Activated CD4-positive, alpha-beta T cell treated with anti-CD3 and anti-CD28 coated beads, Interleukin-2, Interleukin-6, amounts not matched to agents 100 ng/mL and 50 ng/mL, durations not matched to agents 16 hours and 8 hours (primary cell): ENCODE measurements around the gene RCAN1.
A peak's percentile ranks its signal among the peaks of the same experiment; 100 is the strongest.

Experiments
- DNase-seq: peaks from one replicate; pipeline ENCODE4 v3.0.0-alpha.2; 2020

Gene RCAN1

DNA sequence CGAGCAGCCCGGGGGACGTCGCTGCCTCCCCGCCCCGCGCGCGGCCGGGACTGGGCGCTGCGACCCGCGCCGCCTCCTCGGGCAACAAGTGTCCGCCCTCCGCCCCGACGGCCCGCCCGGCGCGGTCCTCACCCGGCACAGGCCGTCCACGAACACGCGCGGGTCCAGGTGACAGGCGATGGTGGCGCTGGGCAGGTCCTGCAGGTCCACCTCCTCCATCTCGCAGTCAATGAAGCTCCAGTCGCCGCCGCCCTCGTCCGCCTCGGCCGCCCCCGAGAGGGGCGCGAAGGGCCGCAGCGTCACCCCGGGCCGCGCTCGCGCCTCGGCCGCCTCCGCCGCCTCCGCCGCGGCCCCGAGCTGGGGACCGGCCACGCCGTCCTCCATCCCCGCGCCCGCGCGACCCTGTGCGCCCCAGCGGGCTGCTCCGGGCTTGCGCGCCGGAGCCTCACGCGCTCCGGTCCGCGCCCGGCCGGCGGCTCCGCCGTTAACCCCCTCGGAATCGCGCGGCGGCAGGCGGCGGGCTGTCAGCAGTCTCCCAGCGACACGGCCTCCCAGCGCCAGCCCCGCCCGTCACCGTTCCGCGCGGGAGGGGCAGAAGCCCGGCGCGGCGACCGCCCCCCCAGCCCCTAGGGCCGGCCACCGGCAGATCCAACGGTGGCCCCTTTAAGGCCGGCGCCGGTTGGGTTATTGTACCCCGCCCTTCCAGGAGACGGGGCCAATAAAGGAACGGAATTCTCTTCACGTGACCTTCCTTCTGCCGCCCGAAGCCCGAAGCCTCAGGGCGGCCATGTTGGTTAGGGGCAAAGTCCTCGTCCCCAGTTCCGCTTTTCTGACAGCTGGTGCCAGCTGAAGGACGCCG is at the start of gene RCAN1:
Gene RCAN1 (minus strand): TSS at position 486 of the 859 bp plus-strand sequence. CDS start 102 bp downstream, at position 384.
- DNase-seq, result peak; percentile 94

DNA sequence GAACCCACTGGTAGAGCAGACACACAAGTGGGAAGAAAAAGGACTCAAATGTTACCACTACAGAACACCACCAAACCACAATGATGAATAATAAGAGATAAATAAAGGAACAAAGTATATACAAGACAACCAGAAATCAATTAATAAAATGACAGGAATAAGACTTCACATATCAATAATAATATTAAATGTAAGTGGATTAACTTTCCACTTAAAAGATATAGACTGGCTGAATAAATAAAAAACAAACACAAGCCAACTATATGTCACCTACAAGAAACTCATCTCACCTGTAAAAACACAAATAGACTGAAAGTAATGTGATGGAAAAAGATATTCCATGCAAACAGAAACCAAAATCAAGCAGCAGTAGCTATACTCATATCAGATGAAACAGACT is 46.9 kb upstream of the RCAN1 start:
- no peak for DNase-seq

DNA sequence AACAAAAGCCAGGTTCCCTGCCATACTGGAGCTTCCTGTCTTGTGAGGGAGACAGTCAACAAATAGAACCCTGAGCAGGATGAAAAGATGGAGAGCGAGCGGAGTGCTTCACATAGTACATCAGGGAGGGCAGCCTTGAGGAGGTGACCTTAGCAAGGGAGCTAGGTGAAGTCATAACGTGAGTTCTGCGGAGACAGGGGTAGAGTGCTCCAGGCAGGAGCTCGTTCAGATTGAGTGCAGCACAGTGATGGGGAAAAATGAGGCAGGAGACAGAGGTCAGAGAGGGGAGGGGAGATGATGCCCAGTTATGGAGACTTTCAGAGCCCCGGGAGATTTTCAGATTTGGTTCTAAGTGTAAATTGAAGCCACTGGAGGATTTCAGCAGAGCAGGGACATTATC is 38.6 kb upstream of the RCAN1 start:
- no peak for DNase-seq

DNA sequence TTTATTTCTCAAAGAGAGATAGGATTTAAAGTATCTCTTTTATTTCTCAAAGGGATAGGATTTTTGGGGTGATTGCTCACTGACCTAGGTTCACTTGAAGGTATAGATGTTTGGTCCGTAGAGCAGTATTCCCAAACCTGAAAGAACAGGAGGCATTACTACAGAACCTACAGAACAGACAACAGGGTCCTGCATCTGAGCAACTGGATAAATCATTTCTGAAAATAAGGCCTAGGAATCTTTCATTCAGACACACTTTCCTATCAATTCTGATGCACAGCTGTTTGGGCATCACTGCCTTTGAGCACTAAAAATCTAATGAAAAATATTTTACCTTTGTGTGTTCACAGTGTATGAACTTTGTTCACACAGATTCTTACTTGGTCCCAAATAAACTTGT is 36.7 kb upstream of the RCAN1 start:
- DNase-seq, result no peak

DNA sequence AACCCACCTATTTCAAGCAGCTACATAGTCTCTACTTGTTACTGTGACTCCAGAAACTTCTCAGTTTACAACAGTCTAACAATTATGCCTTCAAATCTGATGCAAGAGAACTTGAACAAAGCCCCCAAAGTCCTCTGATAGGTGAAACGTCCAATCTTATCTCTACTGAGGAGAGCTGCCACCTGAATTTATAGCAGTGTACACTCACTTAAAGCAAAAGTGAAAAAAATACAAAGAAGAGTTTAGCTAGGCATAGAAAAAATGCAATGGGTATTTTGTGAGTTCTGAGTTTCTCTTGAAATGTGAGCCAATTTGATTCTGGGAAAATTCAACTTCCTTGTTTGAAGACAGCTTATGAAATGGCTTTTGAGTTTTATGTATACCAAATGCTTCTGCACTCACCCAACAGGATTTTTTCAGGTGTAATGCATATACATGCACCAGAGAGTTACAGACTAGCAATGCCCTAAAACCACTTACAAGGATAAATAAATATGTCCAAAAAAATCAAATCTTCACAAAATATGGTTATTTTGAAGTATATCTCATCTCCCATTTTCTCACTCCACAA is 36.0 kb upstream of the RCAN1 start:
- no peak for DNase-seq

DNA sequence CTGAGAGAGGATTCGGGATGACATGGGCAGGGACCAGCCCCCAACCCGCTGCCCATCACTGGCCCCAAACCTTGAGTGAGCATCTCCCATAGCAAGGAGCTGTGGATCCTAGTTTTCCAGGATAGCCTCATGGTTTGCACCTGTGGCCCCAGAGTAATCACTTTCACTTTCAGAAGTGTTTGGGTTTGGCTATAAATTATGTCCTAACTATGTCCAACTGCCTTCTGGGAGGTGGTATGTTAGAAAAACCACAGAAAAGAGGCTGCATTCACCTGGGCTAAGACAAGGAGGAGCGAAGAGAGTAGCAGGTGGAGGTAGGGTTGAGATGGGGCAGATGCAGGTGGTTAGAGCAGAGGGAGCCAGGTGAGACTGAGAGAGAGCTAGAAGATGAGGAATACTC is 34.5 kb upstream of the RCAN1 start:
- DNase-seq, result no peak

DNA sequence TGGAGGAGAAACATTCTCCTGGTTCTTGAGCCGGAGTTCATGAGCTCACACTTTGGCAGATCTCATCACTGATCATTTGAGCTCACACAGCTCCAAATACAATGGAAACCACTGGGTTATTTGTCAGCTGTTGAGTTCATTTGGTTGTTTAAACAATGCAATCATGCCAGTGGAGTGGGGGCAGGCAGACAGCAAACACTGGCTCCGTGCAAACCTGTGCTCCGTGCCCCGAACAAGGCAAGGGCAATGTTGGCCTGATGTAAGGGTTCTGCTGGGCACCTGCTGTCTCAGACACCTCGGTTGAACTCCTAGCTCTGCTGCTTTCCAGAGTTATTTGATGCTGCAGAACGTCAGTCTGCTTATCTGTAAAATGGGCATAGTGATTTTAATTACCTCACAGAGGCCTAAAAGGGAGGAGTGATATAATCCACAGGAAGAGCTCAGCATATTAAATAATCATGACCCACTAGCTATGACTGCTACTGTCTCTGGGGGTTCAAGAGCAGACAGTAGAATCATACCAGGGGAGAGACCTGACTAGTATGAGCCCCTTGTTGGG is 33.9 kb upstream of the RCAN1 start:
- no peak for DNase-seq

DNA sequence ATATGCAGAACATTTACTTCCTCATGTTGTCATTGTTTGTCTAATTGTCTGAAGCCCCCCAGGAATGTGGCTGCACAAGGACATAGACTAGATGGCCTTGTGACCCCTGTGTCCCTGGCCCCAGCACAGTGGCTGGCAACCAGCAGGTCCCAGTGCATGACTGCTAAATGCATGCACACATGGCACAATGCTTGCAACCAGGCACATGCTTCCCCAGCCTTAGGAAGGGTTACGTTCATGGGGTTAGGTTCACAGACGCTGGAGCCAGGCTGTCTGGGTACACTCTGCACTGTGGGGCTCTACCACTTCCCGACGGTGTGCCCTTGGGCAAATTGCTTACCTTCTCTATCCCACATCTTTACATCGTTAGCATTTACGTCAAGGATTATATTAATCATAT is 32.6 kb upstream of the RCAN1 start:
- DNase-seq, result no peak

DNA sequence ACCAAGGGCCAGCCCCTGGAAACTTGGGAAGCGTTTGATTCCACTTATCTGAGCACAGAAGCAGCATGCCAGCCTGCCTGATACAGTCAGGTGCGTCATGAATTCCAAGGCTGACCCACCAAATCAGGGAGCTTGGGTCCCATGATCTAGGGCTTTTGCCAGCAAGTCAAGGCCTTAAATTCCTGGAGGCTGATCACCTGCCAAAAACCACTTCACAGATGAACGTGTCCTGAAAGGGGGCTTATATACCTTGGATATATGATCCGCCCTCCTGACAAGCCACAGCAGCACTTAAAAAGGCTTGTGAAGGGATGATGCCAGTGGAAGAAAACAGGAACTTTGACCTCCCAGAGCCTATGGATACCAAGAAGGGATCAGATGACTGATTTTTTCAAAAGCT is 29.9 kb upstream of the RCAN1 start:
- no peak for DNase-seq

DNA sequence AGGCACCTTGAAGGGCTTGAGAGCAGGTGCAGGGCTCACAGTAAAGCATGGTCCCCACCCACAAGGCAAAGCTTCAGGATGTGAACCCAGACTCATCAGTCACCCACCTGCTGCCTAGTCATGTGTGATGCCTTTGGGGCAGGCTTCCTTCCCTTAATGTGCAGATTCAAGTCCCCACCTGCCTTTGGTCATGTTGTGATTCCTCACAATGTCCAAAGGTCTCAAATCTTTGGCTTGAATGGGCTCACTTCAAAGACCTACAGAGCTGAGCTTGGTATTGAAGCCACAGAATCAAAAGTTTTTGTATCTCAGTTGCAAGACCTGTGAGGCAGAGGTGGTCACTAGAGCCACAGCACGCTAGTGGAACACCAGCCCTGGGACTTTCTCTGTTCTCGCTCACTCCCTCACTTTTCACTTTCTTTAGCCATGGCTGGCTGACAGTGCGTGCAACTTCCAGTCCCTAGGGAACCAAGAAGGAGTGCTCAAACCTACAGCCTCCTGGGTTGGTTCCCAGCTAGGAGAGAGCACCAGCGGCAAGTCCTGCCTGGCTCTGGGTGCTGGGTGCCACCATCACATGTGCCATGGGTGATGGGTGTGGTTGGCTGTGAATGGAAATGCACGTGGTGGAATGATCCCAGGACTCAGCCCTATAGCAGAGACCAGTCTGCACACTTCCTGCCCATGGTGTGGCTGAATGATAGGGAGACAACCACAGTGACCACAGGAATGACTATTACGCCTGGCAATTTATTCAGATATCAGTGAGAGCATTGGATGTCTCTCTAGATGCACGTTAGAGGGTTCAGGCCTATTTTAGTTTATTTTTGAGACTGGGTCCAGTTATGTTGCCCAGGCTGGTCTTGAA is 27.5 kb upstream of the RCAN1 start:
- no peak for DNase-seq

DNA sequence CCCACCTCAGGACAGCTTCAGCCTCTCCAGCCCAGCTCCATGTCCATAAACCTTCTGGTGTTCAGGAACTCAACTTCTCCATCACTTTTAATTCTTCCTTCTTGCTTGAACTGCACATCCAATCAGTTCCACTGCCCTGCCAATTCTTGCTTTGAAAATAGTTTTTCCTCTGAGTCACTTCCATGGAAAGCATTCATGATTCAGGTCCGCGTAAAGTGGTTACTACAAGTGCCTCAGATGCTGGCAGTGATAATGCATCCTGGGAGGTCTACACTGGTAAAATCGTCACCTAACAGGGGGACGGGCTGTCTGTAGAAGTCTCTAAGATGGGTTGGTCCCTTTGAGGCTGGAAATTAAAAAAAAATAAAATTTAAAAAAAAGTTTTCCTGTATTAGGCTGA is 25.9 kb upstream of the RCAN1 start:
- peak; percentile 46 for DNase-seq

DNA sequence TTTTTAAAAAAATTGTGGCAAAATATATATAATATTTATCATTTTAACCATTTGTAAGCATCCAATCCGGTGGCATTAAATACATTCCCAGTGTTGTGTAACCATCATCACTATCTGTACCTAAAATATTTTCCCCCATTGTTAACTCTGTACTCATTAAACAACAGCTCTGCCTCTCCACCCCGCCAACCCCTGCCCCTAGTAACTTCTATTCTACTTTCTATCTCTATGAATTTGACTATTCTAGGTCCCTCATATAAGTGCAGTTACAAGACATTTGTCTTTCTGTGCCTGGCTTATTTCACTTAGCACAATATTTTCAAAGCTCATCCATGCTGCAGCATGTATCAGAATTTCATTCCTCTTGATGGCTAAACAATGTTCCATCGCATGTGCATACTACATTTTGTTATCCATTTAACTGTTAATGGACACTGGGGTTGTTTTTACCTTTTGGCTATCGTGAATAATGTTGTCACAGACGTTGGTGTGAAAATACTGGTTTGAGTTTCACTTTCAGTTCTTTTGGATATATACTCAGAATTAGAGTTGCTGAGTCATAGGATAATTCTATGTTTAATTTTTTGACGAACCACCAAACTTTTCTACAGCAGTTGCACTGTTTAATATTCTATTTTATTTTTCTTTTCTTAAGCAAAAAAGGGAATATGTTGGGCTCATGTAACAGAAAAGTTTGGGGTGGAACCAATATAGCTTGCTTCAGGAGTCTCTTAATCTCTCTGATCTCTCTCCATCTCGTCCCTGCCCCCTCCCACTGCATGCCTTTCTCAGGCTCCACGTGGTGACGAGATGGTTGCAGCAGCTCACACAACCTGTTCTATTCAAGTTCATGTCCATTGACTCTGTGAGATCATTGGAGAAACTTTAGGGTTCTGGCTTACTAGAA is 25.2 kb upstream of the RCAN1 start:
- DNase-seq, result peak; percentile 78

DNA sequence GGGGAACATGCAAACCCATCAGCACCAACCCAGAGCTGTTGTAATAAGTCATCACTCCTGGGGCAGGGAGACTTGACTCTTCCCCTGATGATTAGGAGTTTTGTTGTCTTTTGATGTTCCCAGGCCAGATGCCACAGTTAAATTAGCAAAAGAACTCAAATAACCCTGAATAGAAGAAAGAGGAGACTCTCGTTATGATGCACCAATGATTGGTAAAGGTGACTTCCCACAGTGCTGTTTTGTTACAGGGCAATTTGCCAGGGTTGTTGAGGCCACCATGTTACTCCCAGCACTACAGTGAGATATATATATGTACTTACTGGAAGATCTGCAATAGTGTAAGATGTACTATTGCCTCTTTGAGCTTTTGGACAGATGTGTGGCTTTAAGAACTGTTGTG is 24.3 kb upstream of the RCAN1 start:
- DNase-seq, result no peak

DNA sequence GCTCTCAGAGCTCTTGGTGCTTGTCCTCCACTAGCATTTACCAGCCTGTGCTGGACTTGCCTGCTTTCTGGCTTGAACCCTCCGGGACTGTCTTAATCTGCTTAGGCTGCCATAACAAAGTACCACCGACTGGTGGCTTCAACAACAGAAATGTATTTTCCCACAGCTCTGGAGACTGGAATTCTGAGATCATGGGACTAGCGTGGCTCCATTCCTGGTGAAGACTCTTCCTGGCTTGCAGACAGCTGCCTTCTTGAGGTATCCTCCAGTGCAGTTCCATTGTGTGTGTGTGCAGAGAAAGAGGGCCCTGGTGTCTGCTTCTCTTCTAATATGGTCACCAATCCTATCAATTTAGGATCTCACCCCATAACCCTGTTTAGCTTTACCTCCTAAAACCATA is 22.0 kb upstream of the RCAN1 start:
- DNase-seq, result no peak

DNA sequence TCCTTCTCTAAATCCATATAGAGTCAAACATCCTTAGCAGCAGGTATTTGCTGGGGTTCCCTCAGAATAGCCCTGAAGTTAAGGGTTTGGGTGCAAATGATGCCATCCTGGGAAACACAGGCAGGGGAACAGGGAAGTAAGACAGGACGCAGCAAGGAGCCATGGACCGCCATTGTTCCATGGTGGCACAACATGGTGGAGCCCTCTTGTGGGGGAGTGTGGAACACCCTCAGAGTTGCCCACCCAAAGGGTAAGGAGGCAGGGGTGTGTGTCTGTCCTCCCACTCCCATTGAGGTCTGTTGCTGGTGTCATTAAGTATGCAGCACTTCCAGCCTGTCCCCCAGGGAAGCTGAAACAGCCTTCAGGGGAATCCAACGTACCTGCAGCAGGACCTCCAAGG is 20.4 kb upstream of the RCAN1 start:
- no peak for DNase-seq

DNA sequence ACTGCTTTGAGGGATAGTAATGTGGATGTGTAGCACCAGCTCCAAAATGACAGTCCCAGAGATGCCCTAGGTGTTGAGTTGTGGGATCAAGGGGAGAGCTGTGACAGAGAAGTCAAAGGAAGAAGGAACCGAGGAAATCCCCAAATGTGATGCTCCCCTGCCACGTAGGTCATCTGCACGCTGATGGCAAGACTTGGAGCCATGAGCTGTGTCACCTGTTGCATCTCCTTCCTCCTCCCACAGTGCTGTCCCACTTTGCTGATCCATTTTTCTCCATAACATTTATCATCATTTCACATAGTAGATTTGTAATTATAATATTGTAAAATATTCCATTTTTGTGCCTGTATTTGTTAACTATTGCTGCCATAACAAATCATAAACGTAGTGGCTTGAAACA is 17.6 kb upstream of the RCAN1 start:
- no peak for DNase-seq

DNA sequence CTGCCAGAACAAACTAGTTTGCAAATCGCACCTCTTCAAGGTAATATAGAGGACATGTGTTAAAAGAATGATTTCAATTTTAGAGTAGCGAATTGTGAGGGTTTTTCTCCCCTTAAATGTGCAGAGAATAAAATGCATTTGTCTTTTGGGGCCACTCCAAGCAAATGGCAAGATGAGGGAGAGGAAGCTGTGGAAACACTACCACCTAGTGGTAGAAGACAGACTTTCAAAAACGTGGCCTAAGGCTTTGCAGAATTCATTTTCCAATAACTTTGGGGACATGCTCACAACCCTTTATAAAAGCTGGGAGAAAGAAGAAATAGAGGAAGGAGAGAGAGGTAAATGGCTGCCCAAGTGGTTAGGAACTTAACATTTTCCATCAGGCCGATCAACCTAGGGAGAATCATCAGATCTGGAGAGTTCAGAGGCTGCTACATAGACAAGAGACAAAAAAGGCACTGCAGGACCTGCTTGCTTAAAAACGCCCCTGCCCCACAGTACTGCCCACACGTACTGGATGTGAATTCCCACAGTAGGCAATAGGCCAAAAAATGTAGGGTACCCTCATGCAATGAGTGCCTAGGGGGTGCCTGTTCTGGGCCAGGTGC is 15.7 kb upstream of the RCAN1 start:
- DNase-seq, result peak; percentile 67

DNA sequence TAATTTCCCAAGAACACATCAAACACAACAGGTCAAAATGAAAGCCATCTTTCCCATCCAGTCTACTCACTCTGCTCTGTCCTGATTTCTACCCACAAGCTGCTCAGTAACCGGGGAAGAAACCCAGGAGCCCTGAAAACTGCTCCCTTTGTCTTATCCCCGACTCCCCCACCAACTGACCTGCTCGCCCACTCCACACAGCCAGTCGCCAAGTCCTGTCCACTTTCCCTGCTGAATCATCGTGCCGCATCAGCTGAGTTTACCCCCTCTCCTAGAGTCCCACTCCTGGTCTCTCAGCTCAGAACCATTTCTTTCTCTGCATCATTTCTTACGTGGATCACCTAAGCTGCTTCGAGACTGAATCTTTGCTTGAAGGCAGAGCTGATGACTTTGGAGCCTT is 11.2 kb upstream of the RCAN1 start:
- no peak for DNase-seq

DNA sequence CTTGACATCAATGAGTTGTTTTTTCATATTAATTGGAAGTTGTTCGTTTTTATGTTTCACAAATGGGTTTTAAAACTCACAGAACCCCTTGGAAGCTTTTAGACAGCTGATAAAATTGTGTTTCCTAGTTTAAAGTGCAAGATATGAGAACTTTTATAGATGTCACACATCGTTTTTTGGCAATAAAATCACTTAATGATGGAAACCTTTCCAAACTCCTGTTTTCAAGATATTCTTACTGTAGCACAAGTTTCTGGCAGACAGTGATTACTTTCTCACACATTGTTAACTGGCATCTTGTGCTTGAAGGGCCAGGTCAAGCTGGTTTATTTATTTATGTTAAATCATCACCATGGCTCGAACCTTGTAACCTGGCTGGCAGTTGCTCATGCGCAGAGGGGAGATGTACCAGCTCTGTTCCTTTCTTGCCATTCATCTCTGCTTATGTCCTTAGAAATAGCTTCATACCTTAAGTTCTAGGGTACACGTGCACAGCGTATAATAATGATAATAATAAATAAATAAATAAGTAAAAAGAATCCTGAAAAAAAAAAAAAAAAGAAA is 10.2 kb upstream of the RCAN1 start:
- no peak for DNase-seq

DNA sequence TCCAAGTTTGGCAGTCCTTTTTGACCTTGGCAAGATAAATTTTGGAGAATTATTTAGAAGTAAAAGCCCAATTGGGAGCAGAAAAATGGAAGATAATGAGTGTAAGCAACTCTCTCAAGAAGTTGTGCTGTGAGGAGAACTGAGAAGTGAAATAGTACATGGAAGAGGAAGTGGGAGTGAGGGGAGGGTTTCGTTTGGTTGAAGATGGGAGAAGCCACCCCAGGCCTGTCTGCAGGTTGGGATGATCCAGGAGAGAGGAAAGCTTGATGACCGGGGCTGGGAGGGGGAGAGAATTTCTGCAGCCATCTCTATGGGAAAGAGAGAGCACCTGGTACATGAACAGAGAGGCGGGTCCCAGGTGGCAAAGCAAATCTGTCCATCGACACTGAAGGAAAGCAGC is 8.6 kb upstream of the RCAN1 start:
- no peak for DNase-seq
